Chondrocyte (in vitro differentiated cells): ENCODE data around the gene OGFOD2. TPM values are rescaled to one million over a fixed set of nuclear protein-coding genes. Genes with fewer than 3 reads are reported as not detected.

Experiments used
- DNase-seq: peaks from one replicate; pipeline ENCODE4 v3.0.0; 2021; ENCODE audit warnings: mixed read lengths, low spot score
- H3K27ac Mint-ChIP-seq: one replicate; pipeline ENCODE4 v1.8.0; 2021; ENCODE audit warnings: mild to moderate bottlenecking, moderate library complexity, mixed read lengths; ENCODE audit not compliant: unreplicated experiment
- H3K27me3 Mint-ChIP-seq: 2 replicates; pipeline ENCODE4 v1.8.0; 2021; ENCODE audit warnings: low read depth, mixed read lengths
- H3K36me3 Mint-ChIP-seq: 2 replicates; pipeline ENCODE4 v1.8.0; 2021; ENCODE audit warnings: low read depth, mixed read lengths
- H3K4me1 Mint-ChIP-seq: 2 replicates; pipeline ENCODE4 v1.8.0; 2021; ENCODE audit warnings: low read depth, mild to moderate bottlenecking, mixed read lengths
- H3K4me3 Mint-ChIP-seq: one replicate; pipeline ENCODE4 v1.8.0; 2021; ENCODE audit warnings: mild to moderate bottlenecking, moderate library complexity, mixed read lengths; ENCODE audit not compliant: unreplicated experiment
- H3K9me3 Mint-ChIP-seq: 2 replicates; pipeline ENCODE4 v1.8.0; 2021; ENCODE audit warnings: low read depth, mixed read lengths
- CTCF ChIP-seq: fragments of 200-600 bp; sonication (generic); IDR thresholded peaks from 2 replicates; pipeline ENCODE4 v1.5.0; 2021; ENCODE audit warnings: antibody characterized with exemption, mild to moderate bottlenecking, moderate library complexity
- total RNA-seq: library from RNA; stranded (reverse); gene quantifications from 3 replicates; pipeline ENCODE4 v1.2.1, GENCODE V29; 2021

OGFOD2 gene
- total RNA-seq, 1 donor from 2014 or later, result 12.0 TPM

DNA sequence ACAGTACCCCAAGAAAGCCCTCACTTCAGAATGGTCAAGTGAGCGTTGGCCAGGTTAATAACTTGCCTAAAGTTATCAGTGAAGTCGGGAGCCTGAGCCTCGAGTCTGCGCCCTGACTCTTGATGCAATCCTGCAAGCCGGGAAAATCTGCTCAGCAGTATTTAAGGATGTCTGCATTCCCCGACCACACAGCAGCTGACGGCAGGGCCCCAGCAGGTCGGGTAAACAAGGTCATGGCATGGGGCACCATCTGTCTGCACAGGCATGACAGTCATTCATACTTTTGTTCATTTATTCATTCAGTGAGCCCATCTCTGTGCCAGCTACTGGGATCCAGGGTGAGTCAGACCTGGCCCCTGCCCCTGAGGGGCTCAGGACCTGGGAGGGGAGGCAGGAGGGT is 19.9 kb upstream of the OGFOD2 start:
- Mint-ChIP-seq H3K4me3 (no peak overlapping the region), H3K4me1 (peaks cover 7% of the 10 kb centered on the region), H3K9me3 (no peaks in the 10 kb centered on the region), H3K27ac (no peak overlapping the region), H3K27me3 (no peaks in the 10 kb centered on the region), H3K36me3 (peaks cover 5% of the 10 kb centered on the region)
- DNase-seq, result no peak
- TF ChIP-seq CTCF, result no peak

GRCh38 chr12:122956035-122956434 is 19.0 kb upstream of the OGFOD2 start:
- Mint-ChIP-seq H3K27me3 (no peaks in the 10 kb centered on the region), H3K4me3 (no peak overlapping the region), H3K36me3 (peaks cover 5% of the 10 kb centered on the region), H3K9me3 (no peaks in the 10 kb centered on the region), H3K4me1 (peaks cover 7% of the 10 kb centered on the region), H3K27ac (no peak overlapping the region)
- no peak for TF ChIP-seq CTCF
- DNase-seq, result no peak

DNA sequence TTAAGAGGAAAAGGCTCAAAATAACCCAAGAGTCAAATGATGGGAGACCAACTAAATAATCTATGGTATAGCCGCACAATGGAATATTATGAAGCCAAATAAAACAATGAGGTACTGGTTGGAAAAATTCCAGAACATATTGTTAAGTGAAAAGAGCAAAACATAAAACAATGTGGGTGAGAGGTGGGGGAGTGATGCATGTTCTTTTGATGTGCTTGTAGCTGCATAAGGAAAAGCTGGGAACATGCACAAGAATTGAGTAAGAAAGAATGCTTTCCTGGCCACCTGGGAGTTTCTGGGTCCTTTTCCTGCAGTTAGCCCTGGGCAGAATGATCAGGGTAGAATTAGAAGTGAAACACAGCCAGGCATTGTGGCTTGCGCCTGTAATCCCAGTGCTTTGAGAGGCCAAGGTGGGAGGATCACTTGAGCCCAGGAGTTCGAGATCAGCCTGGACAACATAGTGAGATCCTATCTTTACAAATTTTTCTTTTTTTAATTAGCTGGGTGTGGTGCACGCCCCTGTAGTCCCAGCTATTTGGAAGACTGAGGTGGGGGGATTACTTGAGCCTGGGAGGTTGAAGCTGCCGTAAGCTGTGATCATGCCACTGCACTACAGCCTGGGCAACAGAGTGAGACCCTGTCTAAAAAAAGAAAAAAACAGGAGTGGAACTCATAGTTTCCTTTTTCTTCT is 16.7 kb upstream of the OGFOD2 start:
- DNase-seq, result no peak
- Mint-ChIP-seq H3K4me1 (no peaks in the 10 kb centered on the region), H3K27me3 (no peaks in the 10 kb centered on the region), H3K27ac (no peak overlapping the region), H3K36me3 (peaks cover 5% of the 10 kb centered on the region), H3K9me3 (no peaks in the 10 kb centered on the region), H3K4me3 (no peak overlapping the region)
- no peak for TF ChIP-seq CTCF

DNA sequence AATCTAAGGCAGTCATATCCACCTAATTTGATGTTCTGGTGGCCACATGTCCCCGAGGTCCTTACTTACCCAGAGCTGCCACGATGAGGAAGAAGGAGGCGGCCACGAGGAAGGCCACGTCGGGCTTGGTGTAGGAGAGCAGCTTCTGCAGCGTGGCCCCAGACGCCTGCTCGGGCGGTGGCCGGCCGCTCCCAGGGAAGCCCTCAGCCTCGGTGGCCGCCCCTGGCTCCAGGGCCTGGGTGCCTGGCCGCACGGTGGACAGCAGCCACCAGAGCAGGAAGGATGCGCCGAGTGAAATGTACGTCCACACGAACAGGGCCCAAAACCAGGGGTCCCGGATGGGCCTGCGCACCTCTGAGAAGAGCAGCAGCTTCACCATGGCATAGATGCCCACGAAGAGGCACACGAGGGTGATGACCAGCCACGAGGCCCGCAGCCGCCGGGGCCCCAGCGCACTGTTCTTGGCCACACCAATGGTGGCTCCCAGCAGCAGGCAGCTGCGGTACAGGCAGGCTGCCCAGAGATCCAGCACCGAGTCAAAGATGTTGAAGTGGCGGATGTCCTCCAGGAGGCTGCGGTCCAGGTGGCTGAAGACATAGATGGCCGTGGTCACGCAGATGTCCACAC is 15.4 kb upstream of the OGFOD2 start:
- H3K4me3 Mint-ChIP-seq, result no peak overlapping the region
- H3K4me1 Mint-ChIP-seq, result peaks cover 9% of the 10 kb centered on the region
- DNase-seq, result no peak
- H3K27ac Mint-ChIP-seq, result no peak overlapping the region
- no peak for TF ChIP-seq CTCF
- peaks cover 5% of the 10 kb centered on the region for H3K36me3 Mint-ChIP-seq
- H3K27me3 Mint-ChIP-seq, result no peaks in the 10 kb centered on the region
- H3K9me3 Mint-ChIP-seq, result no peaks in the 10 kb centered on the region

DNA sequence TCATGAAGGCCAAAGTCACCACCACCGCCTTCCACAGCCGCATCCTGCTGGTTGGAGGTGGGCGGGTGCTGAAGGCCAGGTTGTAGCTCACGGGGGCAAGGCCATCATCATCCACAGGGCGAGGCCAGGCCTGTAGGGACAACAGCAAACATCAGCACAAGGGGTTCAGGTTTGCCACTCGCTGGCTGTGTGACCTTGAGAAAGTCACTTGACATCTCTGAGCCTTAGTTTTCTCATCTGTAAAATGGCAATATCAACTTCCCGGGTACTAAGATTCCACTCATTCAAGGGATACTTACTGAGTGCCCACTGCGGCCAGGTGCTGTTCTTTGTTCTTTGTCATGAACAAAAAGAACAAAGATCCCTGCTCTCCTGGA is 14.9 kb upstream of the OGFOD2 start:
- no peak for TF ChIP-seq CTCF
- DNase-seq, result no peak
- H3K27me3 Mint-ChIP-seq, result no peaks in the 10 kb centered on the region
- no peaks in the 10 kb centered on the region for H3K9me3 Mint-ChIP-seq
- no peak overlapping the region for H3K27ac Mint-ChIP-seq
- peaks cover 13% of the 10 kb centered on the region for H3K4me1 Mint-ChIP-seq
- peaks cover 5% of the 10 kb centered on the region for H3K36me3 Mint-ChIP-seq
- no peak overlapping the region for H3K4me3 Mint-ChIP-seq
